Activated naive CD4-positive, alpha-beta T cell treated with anti-CD3 and anti-CD28 coated beads, Interleukin-2, amount 10 ng/mL, durations not matched to agents 7 days and 5 days (primary cell): ENCODE measurements around the gene CDH23.
"Not testable (repeated sequence)": the region's sequence is repeated elsewhere in the genome, so short reads cannot be mapped to it uniquely, and the experiment has no call there.

Experiments
- CTCF ChIA-PET: fragments of 350-600 bp; sonication (Branson Sonifier 250); formaldehyde crosslinking; loops from one replicate; lab custom pipeline; 2021; ENCODE audit warnings: antibody characterized with exemption; lab: Charles Lee
- DNase-seq: peaks from one replicate; pipeline ENCODE4 v3.0.0-alpha.2; 2020
- H3K27ac Mint-ChIP-seq: one replicate; pipeline ENCODE4 v1.8.0; 2021; ENCODE audit warnings: mild to moderate bottlenecking, moderate library complexity, mixed read lengths
- H3K27me3 Mint-ChIP-seq: one replicate; pipeline ENCODE4 v1.8.0; 2021; ENCODE audit warnings: mild to moderate bottlenecking, mixed read lengths
- H3K36me3 Mint-ChIP-seq: one replicate; pipeline ENCODE4 v1.8.0; 2021; ENCODE audit warnings: mixed read lengths
- H3K4me1 Mint-ChIP-seq: one replicate; pipeline ENCODE4 v1.8.0; 2021; ENCODE audit warnings: mixed read lengths
- H3K4me3 Mint-ChIP-seq: one replicate; pipeline ENCODE4 v1.8.0; 2021; ENCODE audit warnings: mild to moderate bottlenecking, moderate library complexity, mixed read lengths
- H3K9me3 Mint-ChIP-seq: one replicate; pipeline ENCODE4 v1.8.0; 2021; ENCODE audit warnings: mixed read lengths

CDH23 gene

GRCh38 chr10:71842856-71843686 is 446.4 kb downstream of the CDH23 start:
- DNase-seq, result no peak
- H3K27me3 Mint-ChIP-seq, result no peaks in the 10 kb centered on the region
- H3K4me1 Mint-ChIP-seq, result peaks cover 50% of the 10 kb centered on the region
- no peak overlapping the region for H3K27ac Mint-ChIP-seq
- H3K9me3 Mint-ChIP-seq, result no peaks in the 10 kb centered on the region
- H3K4me3 Mint-ChIP-seq, result no peak overlapping the region
- H3K36me3 Mint-ChIP-seq, result peaks cover 5% of the 10 kb centered on the region
- CTCF ChIA-PET, result interaction anchor here (1.5 kb wide), 1 partner anchor 53 kb away, joined by 4 read pairs; no protein-coding TSS in a partner anchor

- no peak overlapping the region for H3K27ac Mint-ChIP-seq
- peaks cover 51% of the 10 kb centered on the region for H3K4me1 Mint-ChIP-seq
- H3K36me3 Mint-ChIP-seq, result peaks cover 5% of the 10 kb centered on the region
- no peaks in the 10 kb centered on the region for H3K27me3 Mint-ChIP-seq
- CTCF ChIA-PET, result no interaction called here
- H3K4me3 Mint-ChIP-seq, result no peak overlapping the region
- no peak for DNase-seq
- H3K9me3 Mint-ChIP-seq, result no peaks in the 10 kb centered on the region
Observed at GRCh38 chr10:71844084-71844483, 447.4 kb downstream of the CDH23 start.

GRCh38 chr10:71844695-71845094 is 448.0 kb downstream of the CDH23 start:
- H3K36me3 Mint-ChIP-seq, result peaks cover 5% of the 10 kb centered on the region
- H3K27ac Mint-ChIP-seq, result no peak overlapping the region
- no peaks in the 10 kb centered on the region for H3K9me3 Mint-ChIP-seq
- H3K4me3 Mint-ChIP-seq, result no peak overlapping the region
- peaks cover 57% of the 10 kb centered on the region for H3K4me1 Mint-ChIP-seq
- no peaks in the 10 kb centered on the region for H3K27me3 Mint-ChIP-seq
- CTCF ChIA-PET, result interaction anchor here (1.3 kb wide), 1 partner anchor 52 kb away, joined by 5 read pairs; no protein-coding TSS in a partner anchor
- no peak for DNase-seq

GRCh38 chr10:71845410-71846405 is 449.0 kb downstream of the CDH23 start:
- Mint-ChIP-seq H3K27me3 (no peaks in the 10 kb centered on the region), H3K4me3 (no peak overlapping the region), H3K4me1 (peaks cover 59% of the 10 kb centered on the region), H3K9me3 (no peaks in the 10 kb centered on the region), H3K36me3 (peaks cover 9% of the 10 kb centered on the region), H3K27ac (no peak overlapping the region)
- CTCF ChIA-PET, result interaction anchor here (0.6 to 1.3 kb wide), 2 partner anchors 17 to 51 kb away, joined by 3 to 5 read pairs; no protein-coding TSS in a partner anchor
- no peak for DNase-seq

GRCh38 chr10:71846816-71847215 is 450.1 kb downstream of the CDH23 start:
- no peak overlapping the region for H3K4me3 Mint-ChIP-seq
- no peaks in the 10 kb centered on the region for H3K9me3 Mint-ChIP-seq
- peaks cover 9% of the 10 kb centered on the region for H3K36me3 Mint-ChIP-seq

GRCh38 chr10:71847418-71847817 is 450.7 kb downstream of the CDH23 start:
- CTCF ChIA-PET, result no interaction called here
- no peak for DNase-seq
- no peaks in the 10 kb centered on the region for H3K27me3 Mint-ChIP-seq
- H3K4me3 Mint-ChIP-seq, result no peak overlapping the region
- H3K27ac Mint-ChIP-seq, result no peak overlapping the region
- H3K9me3 Mint-ChIP-seq, result no peaks in the 10 kb centered on the region
- H3K4me1 Mint-ChIP-seq, result peaks cover 65% of the 10 kb centered on the region
- H3K36me3 Mint-ChIP-seq, result peaks cover 9% of the 10 kb centered on the region

More at GRCh38 chr10:71846816-71847215, 450.1 kb downstream of the CDH23 start:
- Mint-ChIP-seq H3K27me3 (no peaks in the 10 kb centered on the region), H3K27ac (no peak overlapping the region), H3K4me1 (peaks cover 64% of the 10 kb centered on the region)
- no peak for DNase-seq
- CTCF ChIA-PET, result interaction anchor here (0.6 kb wide), 1 partner anchor 16 kb away, joined by 3 read pairs; no protein-coding TSS in a partner anchor

GRCh38 chr10:71848325-71849275 is 451.9 kb downstream of the CDH23 start:
- Mint-ChIP-seq H3K9me3 (no peaks in the 10 kb centered on the region), H3K4me1 (peaks cover 56% of the 10 kb centered on the region), H3K4me3 (peak overlapping the region; percentile 11), H3K36me3 (peaks cover 9% of the 10 kb centered on the region), H3K27ac (no peak overlapping the region), H3K27me3 (peaks cover 4% of the 10 kb centered on the region)
- CTCF ChIA-PET, result interaction anchor here (0.8 to 2.5 kb wide), 4 partner anchors 8 to 199 kb away, joined by 3 to 8 read pairs (median 4); no protein-coding TSS in a partner anchor
- no peak for DNase-seq

GRCh38 chr10:71849461-71849908 is 452.8 kb downstream of the CDH23 start:
- H3K36me3 Mint-ChIP-seq, result peaks cover 9% of the 10 kb centered on the region
- H3K4me3 Mint-ChIP-seq, result peak overlapping the region; percentile 96
- no peak overlapping the region for H3K27ac Mint-ChIP-seq
- peaks cover 12% of the 10 kb centered on the region for H3K27me3 Mint-ChIP-seq
- CTCF ChIA-PET, result interaction anchor here (0.8 to 2.5 kb wide), 5 partner anchors 9 to 198 kb away, joined by 3 to 8 read pairs (median 3); no protein-coding TSS in a partner anchor
- no peaks in the 10 kb centered on the region for H3K9me3 Mint-ChIP-seq
- peaks cover 49% of the 10 kb centered on the region for H3K4me1 Mint-ChIP-seq
- DNase-seq, result no peak

GRCh38 chr10:71850021-71850742 is 453.5 kb downstream of the CDH23 start:
- H3K4me1 Mint-ChIP-seq, result peaks cover 43% of the 10 kb centered on the region
- peak overlapping the region; percentile 89 for H3K27ac Mint-ChIP-seq
- CTCF ChIA-PET, result interaction anchor here (1.0 to 2.5 kb wide), 5 partner anchors 10 to 46 kb away, joined by 3 to 8 read pairs (median 5); no protein-coding TSS in a partner anchor
- peaks cover 7% of the 10 kb centered on the region for H3K36me3 Mint-ChIP-seq
- peak overlapping the region; percentile 96 for H3K4me3 Mint-ChIP-seq
- no peak for DNase-seq
- H3K27me3 Mint-ChIP-seq, result peaks cover 17% of the 10 kb centered on the region
- no peaks in the 10 kb centered on the region for H3K9me3 Mint-ChIP-seq

- Mint-ChIP-seq H3K9me3 (no peaks in the 10 kb centered on the region), H3K27me3 (peaks cover 17% of the 10 kb centered on the region), H3K4me1 (peaks cover 42% of the 10 kb centered on the region), H3K4me3 (peak within 1 kb of the TSS; percentile 96), H3K27ac (peak within 1 kb of the TSS; percentile 89), H3K36me3 (peaks cover 4% of the 10 kb centered on the region)
- DNase-seq, result peak; percentile 98
- CTCF ChIA-PET, result interaction anchor here (0.8 to 2.5 kb wide), 7 partner anchors 10 to 514 kb away, joined by 3 to 8 read pairs (median 5); no protein-coding TSS in a partner anchor
Observed at GRCh38 chr10:71850743-71851464, 454.2 kb downstream of the CDH23 start, which contains the start of gene PSAP. Gene PSAP, minus strand, starts transcription at chr10:71851251. Its CDS starts 30 bp downstream, at chr10:71851221.

GRCh38 chr10:71851465-71852095 is 454.9 kb downstream of the CDH23 start:
- Mint-ChIP-seq H3K27ac (peak overlapping the region; percentile 38), H3K27me3 (peaks cover 17% of the 10 kb centered on the region), H3K4me1 (peaks cover 42% of the 10 kb centered on the region), H3K4me3 (peak overlapping the region; percentile 96)
- CTCF ChIA-PET, result interaction anchor here (0.8 to 1.4 kb wide), 3 partner anchors 10 to 513 kb away, joined by 3 to 5 read pairs (median 4); no protein-coding TSS in a partner anchor
- not testable (repeated sequence) for H3K9me3 Mint-ChIP-seq, H3K36me3 Mint-ChIP-seq, DNase-seq
